Mesendoderm (in vitro differentiated cells): Measurements from ENCODE around the gene OR51E2.

Experiments
- DNase-seq: peaks from one replicate; pipeline ENCODE4 v3.0.0; 2013
- H2AK5ac ChIP-seq: 2 replicates; pipeline ENCODE4 v1.6.1; 2013; ENCODE audit warnings: low read length, inconsistent platforms
- H2BK120ac ChIP-seq: 2 replicates; pipeline ENCODE4 v1.6.1; 2013; ENCODE audit warnings: low read depth, mild to moderate bottlenecking, low read length, moderate library complexity, mixed read lengths
- H2BK15ac ChIP-seq: replicated peaks from 2 replicates; pipeline ENCODE4 v1.6.1; 2013; ENCODE audit warnings: low read depth, mild to moderate bottlenecking, moderate library complexity
- H2BK5ac ChIP-seq: 2 replicates; pipeline ENCODE4 v1.6.1; 2013; ENCODE audit warnings: low read length, inconsistent platforms
- H3K18ac ChIP-seq: 2 replicates; pipeline ENCODE4 v1.6.1; 2013; ENCODE audit warnings: mild to moderate bottlenecking, low read length, mixed read lengths
- H3K23ac ChIP-seq: one replicate; pipeline ENCODE4 v1.6.1; 2013; ENCODE audit warnings: low read length
- H3K27ac ChIP-seq: 2 replicates; pipeline ENCODE4 v1.5.1; 2013; ENCODE audit warnings: low read depth, mild to moderate bottlenecking, inconsistent platforms, low read length, moderate library complexity
- H3K27me3 ChIP-seq: 2 replicates; pipeline ENCODE4 v1.6.1; 2013; ENCODE audit warnings: low read length, control low read depth, mild to moderate bottlenecking, inconsistent platforms; ENCODE audit not compliant: insufficient read depth, poor library complexity
- H3K36me3 ChIP-seq: 2 replicates; pipeline ENCODE4 v1.6.1; 2013; ENCODE audit warnings: low read length, inconsistent platforms; ENCODE audit not compliant: control insufficient read depth, insufficient read depth
- H3K4ac ChIP-seq: one replicate; pipeline ENCODE4 v1.6.1; 2013; ENCODE audit warnings: low read depth, mild to moderate bottlenecking, low read length, moderate library complexity
- H3K4me1 ChIP-seq: 2 replicates; pipeline ENCODE4 v1.6.1; 2013; ENCODE audit warnings: low read depth, low read length, inconsistent platforms; ENCODE audit not compliant: control insufficient read depth
- H3K4me2 ChIP-seq: 2 replicates; pipeline ENCODE4 v1.6.1; 2013; ENCODE audit warnings: low read length
- H3K4me3 ChIP-seq: 2 replicates; pipeline ENCODE4 v1.5.1; 2013; ENCODE audit warnings: mild to moderate bottlenecking, low read length
- H3K56ac ChIP-seq: one replicate; pipeline ENCODE4 v1.6.1; 2013; ENCODE audit warnings: low read length
- H3K79me1 ChIP-seq: 2 replicates; pipeline ENCODE4 v1.6.1; 2013; ENCODE audit warnings: low read length, inconsistent platforms
- H3K79me2 ChIP-seq: 2 replicates; pipeline ENCODE4 v1.6.1; 2013; ENCODE audit warnings: mild to moderate bottlenecking, low read length; ENCODE audit not compliant: control insufficient read depth, insufficient read depth
- H3K9ac ChIP-seq: 2 replicates; pipeline ENCODE4 v1.6.1; 2013; ENCODE audit warnings: low read length, inconsistent platforms
- H4K5ac ChIP-seq: one replicate; pipeline ENCODE4 v1.6.1; 2013; ENCODE audit warnings: low read length
- H4K8ac ChIP-seq: one replicate; pipeline ENCODE4 v1.6.1; 2013; ENCODE audit warnings: low read depth, mild to moderate bottlenecking, control low read depth, low read length, moderate library complexity
- WGBS: extraction: QIAGEN DNeasy Blood & Tissue Kit; methylation state at CpG from one replicate; pipeline ENCODE4 v1.1.7; 2013; ENCODE audit warnings: low lambda C conversion rate, missing lambda C conversion rate; ENCODE audit not compliant: insufficient coverage; ENCODE audit errors: extremely low coverage; 5-methylcytosine and 5-hydroxymethylcytosine counted together

The OR51E2 gene

DNA sequence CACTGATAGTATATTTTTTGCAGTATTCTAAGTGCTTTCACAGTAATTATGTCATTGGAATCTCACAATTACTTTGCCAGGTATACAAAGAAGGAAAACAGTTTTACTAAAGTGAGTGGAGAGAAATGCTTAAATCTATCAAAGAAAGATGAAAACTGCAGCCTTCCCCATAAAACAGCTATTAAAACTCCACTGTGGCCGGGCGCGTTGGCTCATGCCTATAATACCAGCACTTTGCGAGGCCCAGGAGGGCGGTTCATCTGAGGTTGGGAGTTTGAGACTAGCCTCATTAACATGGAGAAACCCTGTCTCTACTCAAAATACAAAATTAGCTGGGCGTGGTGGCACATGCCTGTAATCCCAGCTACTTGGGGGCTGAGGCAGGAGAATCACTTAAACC is 34.8 kb downstream of the OR51E2 start:
- Histone ChIP-seq H2BK15ac (no peak overlapping the region), H4K5ac (no peak overlapping the region), H3K27ac (no peak overlapping the region), H3K4me2 (no peak overlapping the region), H3K27me3 (no peaks in the 10 kb centered on the region), H3K4ac (no peak overlapping the region), H3K79me1 (no peaks in the 10 kb centered on the region), H3K79me2 (no peaks in the 10 kb centered on the region), H2BK120ac (no peak overlapping the region), H2AK5ac (no peak overlapping the region), H4K8ac (no peak overlapping the region), H3K9ac (no peak overlapping the region), H3K23ac (no peak overlapping the region), H3K4me1 (no peaks in the 10 kb centered on the region), H3K36me3 (no peaks in the 10 kb centered on the region), H3K18ac (no peak overlapping the region), H3K56ac (no peak overlapping the region), H2BK5ac (no peak overlapping the region), H3K4me3 (no peak overlapping the region)
- no peak for DNase-seq
- WGBS, result no CpG with 5 or more reads among the region's 6 CpGs

DNA sequence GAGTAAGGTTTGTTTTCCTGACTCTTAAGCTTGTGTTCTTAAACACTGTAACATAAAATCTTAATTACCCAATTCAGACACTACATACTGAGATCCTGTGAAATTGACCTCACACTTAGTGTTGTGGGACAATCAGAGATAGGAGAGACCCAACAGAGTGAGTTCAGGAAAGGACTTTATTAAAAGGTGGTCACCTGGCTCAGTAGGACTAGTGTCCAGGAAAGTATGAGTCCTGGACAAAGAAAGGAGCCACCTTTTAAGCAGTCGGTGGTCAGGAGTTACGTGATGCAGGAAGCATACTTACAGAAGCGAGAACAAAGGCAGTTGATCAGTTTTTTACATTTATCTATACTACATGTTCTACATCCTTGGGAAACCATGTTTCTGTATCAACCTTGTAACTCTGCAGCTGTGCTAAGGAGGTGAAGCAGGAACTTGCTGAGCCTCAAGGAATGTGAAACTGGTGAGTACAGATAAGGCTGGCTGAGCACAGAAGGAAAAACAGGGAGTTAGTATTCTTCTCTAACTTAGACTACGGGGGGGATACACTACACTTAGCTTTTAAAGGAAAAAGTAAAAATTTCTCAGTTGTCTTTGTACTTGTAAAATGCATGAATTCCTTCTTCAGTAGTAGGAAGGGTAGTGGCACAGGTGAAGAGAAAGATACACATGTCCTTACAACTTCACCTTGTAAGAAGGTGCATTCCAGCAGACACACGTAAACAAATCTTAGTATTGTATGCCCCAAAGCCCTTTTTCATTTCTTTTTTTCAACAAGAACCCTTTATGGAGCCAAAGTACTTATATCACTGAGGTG is 38.8 kb downstream of the OR51E2 start:
- no peak overlapping the region for H3K4ac ChIP-seq
- H2BK5ac ChIP-seq, result no peak overlapping the region
- H3K27ac ChIP-seq, result no peak overlapping the region
- H3K4me3 ChIP-seq, result no peak overlapping the region
- no peak overlapping the region for H3K9ac ChIP-seq
- no peak overlapping the region for H3K18ac ChIP-seq
- H2BK120ac ChIP-seq, result no peak overlapping the region
- H3K79me1 ChIP-seq, result no peaks in the 10 kb centered on the region
- H3K36me3 ChIP-seq, result no peaks in the 10 kb centered on the region
- no peak overlapping the region for H3K23ac ChIP-seq
- no peaks in the 10 kb centered on the region for H3K27me3 ChIP-seq
- H4K8ac ChIP-seq, result no peak overlapping the region
- WGBS, result no CpG with 5 or more reads among the region's 5 CpGs
- H3K79me2 ChIP-seq, result no peaks in the 10 kb centered on the region
- no peaks in the 10 kb centered on the region for H3K4me1 ChIP-seq
- no peak overlapping the region for H3K56ac ChIP-seq
- H4K5ac ChIP-seq, result no peak overlapping the region
- no peak overlapping the region for H3K4me2 ChIP-seq
- no peak overlapping the region for H2BK15ac ChIP-seq
- DNase-seq, result peak; percentile 35
- no peak overlapping the region for H2AK5ac ChIP-seq

DNA sequence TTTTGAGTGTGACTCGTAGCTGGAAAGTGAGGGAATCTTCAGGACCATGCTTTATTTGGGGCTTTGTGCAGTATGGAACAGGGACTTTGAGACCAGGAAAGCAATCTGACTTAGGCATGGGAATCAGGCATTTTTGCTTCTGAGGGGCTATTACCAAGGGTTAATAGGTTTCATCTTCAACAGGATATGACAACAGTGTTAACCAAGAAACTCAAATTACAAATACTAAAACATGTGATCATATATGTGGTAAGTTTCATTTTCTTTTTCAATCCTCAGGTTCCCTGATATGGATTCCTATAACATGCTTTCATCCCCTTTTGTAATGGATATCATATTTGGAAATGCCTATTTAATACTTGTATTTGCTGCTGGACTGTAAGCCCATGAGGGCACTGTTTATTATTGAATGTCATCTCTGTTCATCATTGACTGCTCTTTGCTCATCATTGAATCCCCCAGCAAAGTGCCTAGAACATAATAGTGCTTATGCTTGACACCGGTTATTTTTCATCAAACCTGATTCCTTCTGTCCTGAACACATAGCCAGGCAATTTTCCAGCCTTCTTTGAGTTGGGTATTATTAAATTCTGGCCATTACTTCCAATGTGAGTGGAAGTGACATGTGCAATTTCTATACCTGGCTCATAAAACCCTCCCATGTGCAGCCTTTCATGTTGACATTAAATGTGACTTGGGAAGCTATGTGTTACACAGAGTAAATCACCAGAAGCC is 42.9 kb downstream of the OR51E2 start:
- H2BK5ac ChIP-seq, result no peak overlapping the region
- H3K4me3 ChIP-seq, result no peak overlapping the region
- no peaks in the 10 kb centered on the region for H3K27me3 ChIP-seq
- H3K4ac ChIP-seq, result no peak overlapping the region
- no peak overlapping the region for H3K4me2 ChIP-seq
- H3K27ac ChIP-seq, result no peak overlapping the region
- no CpG with 5 or more reads among the region's 2 CpGs for WGBS
- no peak overlapping the region for H4K8ac ChIP-seq
- H4K5ac ChIP-seq, result no peak overlapping the region
- H2AK5ac ChIP-seq, result no peak overlapping the region
- no peaks in the 10 kb centered on the region for H3K79me1 ChIP-seq
- H3K36me3 ChIP-seq, result no peaks in the 10 kb centered on the region
- no peaks in the 10 kb centered on the region for H3K4me1 ChIP-seq
- H3K56ac ChIP-seq, result no peak overlapping the region
- no peaks in the 10 kb centered on the region for H3K79me2 ChIP-seq
- no peak overlapping the region for H2BK120ac ChIP-seq
- DNase-seq, result no peak
- H2BK15ac ChIP-seq, result no peak overlapping the region
- no peak overlapping the region for H3K18ac ChIP-seq
- no peak overlapping the region for H3K9ac ChIP-seq
- H3K23ac ChIP-seq, result no peak overlapping the region

GRCh38 chr11:4647766-4648165 is 49.9 kb downstream of the OR51E2 start:
- Histone ChIP-seq H3K36me3 (no peaks in the 10 kb centered on the region), H3K18ac (no peak overlapping the region), H2BK120ac (no peak overlapping the region), H3K23ac (no peak overlapping the region), H3K4me1 (no peaks in the 10 kb centered on the region), H3K4ac (no peak overlapping the region), H3K4me3 (no peak overlapping the region), H4K5ac (no peak overlapping the region), H2BK5ac (no peak overlapping the region), H3K27me3 (no peaks in the 10 kb centered on the region), H3K56ac (no peak overlapping the region), H2BK15ac (no peak overlapping the region), H3K9ac (no peak overlapping the region), H3K27ac (no peak overlapping the region), H2AK5ac (no peak overlapping the region), H3K4me2 (no peak overlapping the region), H4K8ac (no peak overlapping the region), H3K79me2 (no peaks in the 10 kb centered on the region), H3K79me1 (no peaks in the 10 kb centered on the region)
- WGBS, result no CpG with 5 or more reads among the region's 4 CpGs
- DNase-seq, result no peak

GRCh38 chr11:4645974-4646373 is 51.7 kb downstream of the OR51E2 start:
- H3K9ac ChIP-seq, result no peak overlapping the region
- DNase-seq, result no peak
- no peaks in the 10 kb centered on the region for H3K79me2 ChIP-seq
- H3K23ac ChIP-seq, result no peak overlapping the region
- no peak overlapping the region for H3K27ac ChIP-seq
- H3K4me3 ChIP-seq, result no peak overlapping the region
- no peaks in the 10 kb centered on the region for H3K36me3 ChIP-seq
- no peak overlapping the region for H4K5ac ChIP-seq
- H2AK5ac ChIP-seq, result no peak overlapping the region
- no peak overlapping the region for H3K56ac ChIP-seq
- no peak overlapping the region for H3K4me2 ChIP-seq
- no peaks in the 10 kb centered on the region for H3K4me1 ChIP-seq
- no peak overlapping the region for H2BK15ac ChIP-seq
- H2BK120ac ChIP-seq, result no peak overlapping the region
- H3K79me1 ChIP-seq, result no peaks in the 10 kb centered on the region
- no peak overlapping the region for H4K8ac ChIP-seq
- no peak overlapping the region for H3K4ac ChIP-seq
- H2BK5ac ChIP-seq, result no peak overlapping the region
- no peaks in the 10 kb centered on the region for H3K27me3 ChIP-seq
- no peak overlapping the region for H3K18ac ChIP-seq
- WGBS, result no CpG with 5 or more reads among the region's 2 CpGs
